T-cell (primary cell): ENCODE data around the gene TBC1D4. TPM values are rescaled to one million over a fixed set of nuclear protein-coding genes. Genes with fewer than 3 reads are reported as not detected.
"Not testable (repeated sequence)": the region's sequence is repeated elsewhere in the genome, so short reads cannot be mapped to it uniquely, and the experiment has no call there.

Experiments used
- ATAC-seq, 4 experiments: fragments of 200-7000 bp in 3 of 4; fragments of 150-1000 bp in 1 of 4; cut with Tn5 transposase; replicated peaks in 1 of 4; 1 replicate in 3 of 4; 2 replicates in 1 of 4; pipeline ENCODE4 v1.10.0; 2021; ENCODE audit warnings: moderate library complexity in 3 of 4, mild to moderate bottlenecking in 2 of 4, moderate number of reproducible peaks in 1 of 4
- CTCF ChIA-PET, 2 donors: fragments of 300-600 bp; sonication (Branson Sonifier 250); formaldehyde crosslinking; loops; one replicate each; lab custom pipeline; 2022; ENCODE audit warnings: antibody characterized with exemption in 2 of 2; lab: Charles Lee
- POLR2A ChIA-PET, 2 donors: fragments of 300-600 bp; sonication (Branson Sonifier 250); formaldehyde crosslinking; loops; one replicate each; lab custom pipeline; 2022; ENCODE audit warnings: antibody characterized with exemption in 2 of 2; lab: Charles Lee
- DNase-seq, 35 experiments: peaks; one replicate each; pipeline versions ENCODE4 v3.0.0 to v3.0.0-alpha.2; 2013 to 2023
- H3K27ac ChIP-seq: one replicate; pipeline ENCODE4 v1.5.1; 2013; ENCODE audit warnings: low read length
- H3K27me3 ChIP-seq, 2 experiments: replicated peaks in 1 of 2; 1 replicate in 1 of 2; 2 replicates in 1 of 2; pipeline versions ENCODE4 v1.6.1 to v1.7.0; 2013; ENCODE audit warnings: low read length in 1 of 2, mixed read lengths in 1 of 2; ENCODE audit not compliant: control insufficient read depth in 2 of 2, insufficient read depth in 2 of 2; ENCODE audit errors: extremely low read depth in 1 of 2
- H3K36me3 ChIP-seq, 2 donors: 1 replicate in 1 of 2; 2 replicates in 1 of 2; pipeline versions ENCODE4 v1.6.1 to v1.7.0; 2013; ENCODE audit warnings: low read length in 1 of 2; ENCODE audit not compliant: control insufficient read depth in 2 of 2, insufficient read depth in 1 of 2; ENCODE audit errors: extremely low read depth in 1 of 2
- H3K4me1 ChIP-seq, 2 experiments: 1 replicate in 1 of 2; 2 replicates in 1 of 2; pipeline versions ENCODE4 v1.6.1 to v1.7.0; 2013; ENCODE audit warnings: low read length in 2 of 2, mixed read lengths in 1 of 2; ENCODE audit not compliant: insufficient read depth in 2 of 2, control insufficient read depth in 1 of 2; ENCODE audit errors: extremely low read depth in 1 of 2
- H3K4me3 ChIP-seq, 2 donors: 1 replicate in 1 of 2; 2 replicates in 1 of 2; pipeline versions ENCODE4 v1.5.1 to v1.7.0; 2013; ENCODE audit warnings: mild to moderate bottlenecking in 2 of 2, low read length in 1 of 2, moderate library complexity in 1 of 2; ENCODE audit not compliant: control insufficient read depth in 1 of 2; ENCODE audit errors: extremely low read depth in 1 of 2
- H3K9me3 ChIP-seq: 2 replicates; pipeline ENCODE4 v1.7.0; 2013
- H3K27ac Mint-ChIP-seq, 2 donors: one replicate each; pipeline ENCODE4 v1.8.0; 2020 to 2021; ENCODE audit warnings: mild to moderate bottlenecking in 2 of 2, mixed read lengths in 2 of 2
- H3K27me3 Mint-ChIP-seq, 2 donors: one replicate each; pipeline ENCODE4 v1.8.0; 2021 to 2022; ENCODE audit warnings: mixed read lengths in 2 of 2
- H3K36me3 Mint-ChIP-seq: one replicate; pipeline ENCODE4 v1.8.0; 2021; ENCODE audit warnings: mixed read lengths
- H3K4me1 Mint-ChIP-seq, 3 donors: one replicate each; pipeline ENCODE4 v1.8.0; 2020 to 2022; ENCODE audit warnings: mixed read lengths in 3 of 3, mild to moderate bottlenecking in 1 of 3
- H3K4me3 Mint-ChIP-seq, 3 donors: one replicate each; pipeline ENCODE4 v1.8.0; 2020 to 2022; ENCODE audit warnings: mild to moderate bottlenecking in 3 of 3, mixed read lengths in 3 of 3, moderate library complexity in 3 of 3
- H3K9me3 Mint-ChIP-seq, 3 donors: one replicate each; pipeline ENCODE4 v1.8.0; 2020 to 2022; ENCODE audit warnings: mixed read lengths in 3 of 3
- WGBS: methylation state at CpG from one replicate; pipeline ENCODE4 v1.1.5; 2013; ENCODE audit warnings: missing lambda C conversion rate; ENCODE audit not compliant: insufficient coverage; 5-methylcytosine and 5-hydroxymethylcytosine counted together
- total RNA-seq, 35 experiments: library from RNA in 6 of 35; stranded (reverse) in 6 of 35; fragments of 120-200 nt in 1 of 35; gene quantifications; one replicate each; pipeline versions ENCODE4 v1.2.1 to v1.2.4 and lab custom pipeline; 2013 to 2026

The TBC1D4 gene
- total RNA-seq, 5 donors from 2014 or later (not counting 1 experiment from before 2014, with no cell fraction given): 45.7 to 67.9 (median 56.8) TPM

- Mint-ChIP-seq H3K4me1 (no peaks in the 10 kb centered on the region), H3K9me3 (peaks cover 11 to 37% (median 17%) of the 10 kb centered on the region in 3 donors), H3K27ac (no peak overlapping the region), H3K27me3 (no peaks in the 10 kb centered on the region), H3K36me3 (peaks cover 17% of the 10 kb centered on the region), H3K4me3 (no peak overlapping the region)
- no peak overlapping the region for H3K4me3 ChIP-seq
- ChIA-PET CTCF (no interaction called here), POLR2A (interaction anchor here in 1 of 2 donors (0.7 kb wide), 1 partner anchor 16 kb away, joined by 3 read pairs; no protein-coding TSS in a partner anchor)
- no peaks in the 10 kb centered on the region for H3K27me3 ChIP-seq
- no peaks in the 10 kb centered on the region for H3K9me3 ChIP-seq
- ATAC-seq: no peak
- no peak overlapping the region for H3K27ac ChIP-seq
- DNase-seq: no peak
- no peaks in the 10 kb centered on the region for H3K4me1 ChIP-seq
- 80% methylated on average over 2 of the region's 8 CpGs for WGBS
- no peaks in the 10 kb centered on the region for H3K36me3 ChIP-seq
Observed at GRCh38 chr13:75279834-75280369, 202.1 kb downstream of the TBC1D4 start.

- ATAC-seq: not testable (repeated sequence)
- WGBS: no CpG with 5 or more reads among the region's 4 CpGs
Observed at GRCh38 chr13:75273695-75274094, 208.3 kb downstream of the TBC1D4 start.

GRCh38 chr13:75271846-75272245 lies 210.1 kb downstream of the TBC1D4 start:
- Histone ChIP-seq H3K27ac (no peak overlapping the region), H3K36me3 (no peaks in the 10 kb centered on the region), H3K4me1 (no peaks in the 10 kb centered on the region), H3K9me3 (no peaks in the 10 kb centered on the region), H3K4me3 (no peak overlapping the region), H3K27me3 (peaks cover 0 to 6% of the 10 kb centered on the region in 2 experiments)
- DNase-seq (no peak), ATAC-seq (no peak)
- ChIA-PET POLR2A (no interaction called here), CTCF (no interaction called here)
- no peak overlapping the region for H3K4me3 Mint-ChIP-seq
- H3K4me1 Mint-ChIP-seq: no peaks in the 10 kb centered on the region
- no peak overlapping the region for H3K27ac Mint-ChIP-seq
- H3K27me3 Mint-ChIP-seq: no peaks in the 10 kb centered on the region
- no peaks in the 10 kb centered on the region for H3K36me3 Mint-ChIP-seq
- H3K9me3 Mint-ChIP-seq: peaks cover 3 to 14% (median 8%) of the 10 kb centered on the region in 3 donors
- WGBS: no CpG with 5 or more reads among the region's 1 CpG

More at GRCh38 chr13:75273695-75274094, 208.3 kb downstream of the TBC1D4 start:
- H3K4me3 ChIP-seq, H3K9me3 ChIP-seq, H3K27me3 ChIP-seq, H3K27ac ChIP-seq, POLR2A ChIA-PET, H3K27ac Mint-ChIP-seq, H3K4me3 Mint-ChIP-seq, DNase-seq, H3K4me1 ChIP-seq, H3K4me1 Mint-ChIP-seq, H3K36me3 ChIP-seq, H3K36me3 Mint-ChIP-seq, CTCF ChIA-PET, H3K27me3 Mint-ChIP-seq: not testable (repeated sequence)
- peaks cover 7 to 16% (median 9%) of the 10 kb centered on the region in 3 donors for H3K9me3 Mint-ChIP-seq

- H3K4me3 Mint-ChIP-seq, H3K36me3 Mint-ChIP-seq, H3K4me1 ChIP-seq, H3K9me3 Mint-ChIP-seq, H3K27me3 Mint-ChIP-seq, POLR2A ChIA-PET, H3K36me3 ChIP-seq, ATAC-seq, H3K9me3 ChIP-seq, H3K27ac ChIP-seq, H3K27me3 ChIP-seq, DNase-seq, CTCF ChIA-PET, H3K4me1 Mint-ChIP-seq, H3K4me3 ChIP-seq, H3K27ac Mint-ChIP-seq: not testable (repeated sequence)
- WGBS: 94% methylated on average over 16 of the region's 24 CpGs
Observed at GRCh38 chr13:75268481-75268880, 213.5 kb downstream of the TBC1D4 start.

- CTCF ChIA-PET: no interaction called here
- Histone ChIP-seq H3K27ac (no peak overlapping the region), H3K4me1 (no peaks in the 10 kb centered on the region), H3K4me3 (no peak overlapping the region), H3K9me3 (no peaks in the 10 kb centered on the region), H3K36me3 (no peaks in the 10 kb centered on the region), H3K27me3 (peaks cover 0 to 3% of the 10 kb centered on the region in 2 experiments)
- Mint-ChIP-seq H3K36me3 (no peaks in the 10 kb centered on the region), H3K4me3 (no peak overlapping the region), H3K9me3 (no peaks in the 10 kb centered on the region), H3K27me3 (peaks cover 0 to 3% of the 10 kb centered on the region in 2 donors), H3K27ac (no peak overlapping the region), H3K4me1 (no peaks in the 10 kb centered on the region)
- WGBS: 100% methylated on average over 1 of the region's 2 CpGs
- POLR2A ChIA-PET: no interaction called here
- ATAC-seq: no peak
- no peak for DNase-seq
Observed at GRCh38 chr13:75264611-75265010, 217.4 kb downstream of the TBC1D4 start.

GRCh38 chr13:75263741-75264407 lies 218.1 kb downstream of the TBC1D4 start:
- no peak for DNase-seq
- Histone ChIP-seq H3K4me3 (no peak overlapping the region), H3K4me1 (no peaks in the 10 kb centered on the region), H3K9me3 (no peaks in the 10 kb centered on the region), H3K27me3 (no peaks in the 10 kb centered on the region), H3K27ac (no peak overlapping the region), H3K36me3 (no peaks in the 10 kb centered on the region)
- H3K4me1 Mint-ChIP-seq: no peaks in the 10 kb centered on the region
- no peaks in the 10 kb centered on the region for H3K36me3 Mint-ChIP-seq
- no peak overlapping the region for H3K4me3 Mint-ChIP-seq
- CTCF ChIA-PET: no interaction called here
- H3K9me3 Mint-ChIP-seq: no peaks in the 10 kb centered on the region
- no peak for ATAC-seq
- H3K27ac Mint-ChIP-seq: no peak overlapping the region
- H3K27me3 Mint-ChIP-seq: peaks cover 0 to 3% of the 10 kb centered on the region in 2 donors
- POLR2A ChIA-PET: no interaction called here
- WGBS: no CpG with 5 or more reads among the region's 1 CpG
